ENCODE data around the gene TRAPPC3L.
A peak's percentile ranks its signal among the peaks of the same experiment; 100 is the strongest.

The TRAPPC3L gene

GRCh38 chr6:116553451-116553850 lies 8.0 kb upstream of the TRAPPC3L start, which contains the start of gene CALHM4:
CALHM4 (plus strand) TSS chr6:116553751; CDS start chr6:116553794, 43 bp downstream.
- H3K27ac Mint-ChIP-seq (ENCODE audit: low read depth), result no peak within 1 kb of the TSS
- H3K4me3 Mint-ChIP-seq, result no peak within 1 kb of the TSS
- no peak for ATAC-seq (replicated peaks; ENCODE audit: extremely low read depth, poor library complexity, severe bottlenecking)

DNA sequence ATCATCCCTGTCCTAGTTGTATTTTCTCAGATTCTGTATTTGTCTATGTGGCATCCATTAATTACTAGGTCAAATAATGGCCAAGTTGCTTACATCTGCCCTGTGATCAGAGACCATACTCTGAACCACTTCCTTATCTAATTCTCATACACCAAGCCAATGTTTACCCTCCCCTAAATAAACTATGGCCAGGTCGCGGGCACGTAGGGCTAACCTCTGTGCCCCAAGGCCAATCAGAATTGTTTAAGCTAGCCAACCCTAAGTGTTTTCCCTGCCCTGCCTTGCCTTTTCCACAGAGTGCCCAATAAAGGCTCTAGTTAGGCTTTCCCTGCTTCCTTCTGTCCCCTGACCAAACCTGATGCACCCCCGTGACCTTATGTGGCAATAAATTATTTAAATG lies 5.3 kb upstream of the TRAPPC3L start:
- H3K36me3 Mint-ChIP-seq (ENCODE audit: insufficient read depth), result no peaks in the 10 kb centered on the region
- H3K4me3 Mint-ChIP-seq, result no peak overlapping the region
- no peaks in the 10 kb centered on the region for H3K4me1 Mint-ChIP-seq
- ATAC-seq (replicated peaks; ENCODE audit: extremely low read depth, poor library complexity, severe bottlenecking) (no peak), DNase-seq (ENCODE audit: low spot score in 2 of 2) (no peak)
- H3K27ac Mint-ChIP-seq (ENCODE audit: low read depth), result no peak overlapping the region
- H3K27me3 Mint-ChIP-seq, result peaks cover 52% of the 10 kb centered on the region
- H3K9me3 Mint-ChIP-seq, result no peaks in the 10 kb centered on the region

More at GRCh38 chr6:116553451-116553850, 8.0 kb upstream of the TRAPPC3L start, which contains the start of gene CALHM4:
- Mint-ChIP-seq H3K9me3 (no peaks in the 10 kb centered on the region), H3K27me3 (peaks cover 38% of the 10 kb centered on the region), H3K4me1 (no peaks in the 10 kb centered on the region), H3K36me3 (ENCODE audit: insufficient read depth) (no peaks in the 10 kb centered on the region)
- no peak for DNase-seq (ENCODE audit: low spot score in 2 of 2)

- ATAC-seq (replicated peaks; ENCODE audit: extremely low read depth, poor library complexity, severe bottlenecking) (no peak), DNase-seq (ENCODE audit: low spot score in 2 of 2) (no peak)
- peaks cover 59% of the 10 kb centered on the region for H3K27me3 Mint-ChIP-seq
- no peak overlapping the region for H3K27ac Mint-ChIP-seq (ENCODE audit: low read depth)
- no peak overlapping the region for H3K4me3 Mint-ChIP-seq
- no peaks in the 10 kb centered on the region for H3K9me3 Mint-ChIP-seq
- no peaks in the 10 kb centered on the region for H3K4me1 Mint-ChIP-seq
- H3K36me3 Mint-ChIP-seq (ENCODE audit: insufficient read depth), result peaks cover 1% of the 10 kb centered on the region
Observed at GRCh38 chr6:116547358-116547757, 1.9 kb upstream of the TRAPPC3L start.

DNA sequence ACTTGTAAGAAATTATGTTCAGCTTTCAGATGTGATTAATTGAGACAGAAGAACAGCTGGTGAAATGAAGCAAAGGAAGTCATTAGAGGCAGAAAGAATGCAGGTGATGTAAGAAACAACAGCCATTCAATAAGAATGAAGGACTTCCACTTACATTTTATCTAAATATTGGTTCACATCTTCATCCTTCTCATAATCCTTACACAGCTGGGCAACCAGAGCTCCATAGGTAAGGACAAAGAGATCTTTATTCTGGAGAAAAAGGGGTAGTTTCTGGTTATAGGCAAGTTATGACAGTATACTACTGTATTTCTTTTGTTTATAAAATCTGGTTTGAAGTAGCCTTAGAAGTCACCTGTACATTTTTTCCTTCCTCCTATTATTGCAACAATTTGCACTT lies 2.3 kb downstream of the TRAPPC3L start:
- no peaks in the 10 kb centered on the region for H3K9me3 Mint-ChIP-seq
- no peak for DNase-seq (ENCODE audit: low spot score in 2 of 2)
- no peak overlapping the region for H3K27ac Mint-ChIP-seq (ENCODE audit: low read depth)
- H3K4me1 Mint-ChIP-seq, result no peaks in the 10 kb centered on the region
- no peak overlapping the region for H3K4me3 Mint-ChIP-seq
- peaks cover 1% of the 10 kb centered on the region for H3K36me3 Mint-ChIP-seq (ENCODE audit: insufficient read depth)
- ATAC-seq (replicated peaks; ENCODE audit: extremely low read depth, poor library complexity, severe bottlenecking), result no peak
- H3K27me3 Mint-ChIP-seq, result peaks cover 59% of the 10 kb centered on the region

- peaks cover 1% of the 10 kb centered on the region for H3K36me3 Mint-ChIP-seq (ENCODE audit: insufficient read depth)
- H3K4me3 Mint-ChIP-seq, result no peak overlapping the region
- no peaks in the 10 kb centered on the region for H3K9me3 Mint-ChIP-seq
- no peaks in the 10 kb centered on the region for H3K4me1 Mint-ChIP-seq
- no peak for ATAC-seq (replicated peaks; ENCODE audit: extremely low read depth, poor library complexity, severe bottlenecking)
- no peak overlapping the region for H3K27ac Mint-ChIP-seq (ENCODE audit: low read depth)
- H3K27me3 Mint-ChIP-seq, result peaks cover 59% of the 10 kb centered on the region
- DNase-seq (ENCODE audit: low spot score in 2 of 2), result no peak
Observed at GRCh38 chr6:116542426-116542825, 3.1 kb downstream of the TRAPPC3L start.

GRCh38 chr6:116536216-116536621 lies 9.3 kb downstream of the TRAPPC3L start:
- peaks cover 51% of the 10 kb centered on the region for H3K27me3 Mint-ChIP-seq
- ATAC-seq (replicated peaks; ENCODE audit: extremely low read depth, poor library complexity, severe bottlenecking), result no peak
- DNase-seq (ENCODE audit: low spot score in 2 of 2), result peak in 1 of 2 donors; percentile 14
- no peaks in the 10 kb centered on the region for H3K4me1 Mint-ChIP-seq
- no peaks in the 10 kb centered on the region for H3K36me3 Mint-ChIP-seq (ENCODE audit: insufficient read depth)
- no peaks in the 10 kb centered on the region for H3K9me3 Mint-ChIP-seq
- no peak overlapping the region for H3K27ac Mint-ChIP-seq (ENCODE audit: low read depth)
- H3K4me3 Mint-ChIP-seq, result no peak overlapping the region

DNA sequence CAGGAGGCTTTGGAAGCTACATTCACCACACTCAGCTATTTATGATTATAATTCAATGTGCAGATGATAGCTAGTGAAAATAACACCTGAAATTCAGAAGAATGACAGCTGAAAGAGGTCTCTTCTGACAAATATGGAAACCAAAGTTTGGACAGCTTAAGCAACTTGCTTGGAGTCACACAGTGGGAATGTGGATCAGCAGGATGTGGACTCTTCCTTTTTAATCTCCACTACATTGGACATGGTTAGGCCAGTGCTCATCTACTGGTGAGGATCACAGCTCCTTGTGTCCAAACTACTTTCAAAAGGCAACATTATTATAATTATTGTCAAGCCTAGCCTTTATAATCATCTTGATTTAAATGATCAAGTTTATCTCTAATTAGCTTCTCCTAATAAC lies 10.4 kb downstream of the TRAPPC3L start:
- Mint-ChIP-seq H3K4me3 (no peak overlapping the region), H3K36me3 (ENCODE audit: insufficient read depth) (no peaks in the 10 kb centered on the region), H3K4me1 (no peaks in the 10 kb centered on the region), H3K27me3 (peaks cover 51% of the 10 kb centered on the region), H3K9me3 (no peaks in the 10 kb centered on the region), H3K27ac (ENCODE audit: low read depth) (no peak overlapping the region)
- ATAC-seq (replicated peaks; ENCODE audit: extremely low read depth, poor library complexity, severe bottlenecking) (no peak), DNase-seq (ENCODE audit: low spot score in 2 of 2) (no peak)

GRCh38 chr6:116533233-116533957 lies 12.1 kb downstream of the TRAPPC3L start:
- Mint-ChIP-seq H3K4me3 (no peak overlapping the region), H3K27me3 (peaks cover 61% of the 10 kb centered on the region), H3K27ac (ENCODE audit: low read depth) (no peak overlapping the region), H3K4me1 (no peaks in the 10 kb centered on the region), H3K36me3 (ENCODE audit: insufficient read depth) (no peaks in the 10 kb centered on the region), H3K9me3 (no peaks in the 10 kb centered on the region)
- DNase-seq (ENCODE audit: low spot score in 2 of 2) (no peak), ATAC-seq (replicated peaks; ENCODE audit: extremely low read depth, poor library complexity, severe bottlenecking) (no peak)

DNA sequence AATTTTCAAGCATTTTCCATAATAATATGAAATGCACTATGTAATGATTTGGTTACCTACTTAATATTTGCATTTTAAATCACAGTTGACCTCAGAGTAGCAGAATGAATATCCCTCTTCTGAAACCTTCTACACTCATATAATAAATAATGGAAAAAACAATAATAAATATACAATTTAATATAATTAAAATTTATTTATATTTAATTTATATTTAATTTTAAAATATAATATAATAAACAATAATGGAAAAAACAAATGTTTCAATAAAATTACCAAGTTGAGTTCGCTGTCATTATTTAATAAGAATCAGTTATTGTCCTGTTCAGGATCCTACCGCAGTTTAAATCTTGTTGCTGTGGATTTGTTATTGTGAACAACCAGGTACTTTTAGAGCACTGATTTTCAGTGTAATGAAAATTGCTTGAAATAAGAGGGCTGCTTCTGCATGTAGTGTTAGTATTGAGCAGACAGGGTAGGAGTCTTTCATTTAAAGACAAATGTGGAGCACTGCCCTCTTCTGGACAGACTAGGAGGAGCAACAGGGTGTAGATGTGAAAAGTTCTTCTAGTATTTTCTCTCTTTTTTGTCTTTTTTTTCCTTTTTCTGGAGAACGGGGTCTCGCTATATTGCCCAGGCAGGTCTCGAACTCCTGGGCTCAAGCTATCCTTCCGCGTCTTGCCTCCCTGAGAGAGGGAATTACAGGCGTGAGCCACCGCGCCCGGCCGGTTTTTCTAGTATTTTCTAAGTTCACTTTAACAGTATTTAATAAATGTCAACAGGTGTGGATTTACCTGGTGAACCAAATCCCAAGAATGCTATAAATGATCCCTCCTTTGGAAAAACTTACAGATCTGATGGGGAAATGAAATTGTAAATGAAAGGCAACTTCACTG lies 13.6 kb downstream of the TRAPPC3L start:
- DNase-seq (ENCODE audit: low spot score in 2 of 2), result peak; percentile 41 to 49
- Mint-ChIP-seq H3K4me3 (no peak overlapping the region), H3K27ac (ENCODE audit: low read depth) (no peak overlapping the region), H3K4me1 (no peaks in the 10 kb centered on the region), H3K9me3 (no peaks in the 10 kb centered on the region), H3K36me3 (ENCODE audit: insufficient read depth) (no peaks in the 10 kb centered on the region), H3K27me3 (peaks cover 61% of the 10 kb centered on the region)
- ATAC-seq (replicated peaks; ENCODE audit: extremely low read depth, poor library complexity, severe bottlenecking), result peak; percentile 90

DNA sequence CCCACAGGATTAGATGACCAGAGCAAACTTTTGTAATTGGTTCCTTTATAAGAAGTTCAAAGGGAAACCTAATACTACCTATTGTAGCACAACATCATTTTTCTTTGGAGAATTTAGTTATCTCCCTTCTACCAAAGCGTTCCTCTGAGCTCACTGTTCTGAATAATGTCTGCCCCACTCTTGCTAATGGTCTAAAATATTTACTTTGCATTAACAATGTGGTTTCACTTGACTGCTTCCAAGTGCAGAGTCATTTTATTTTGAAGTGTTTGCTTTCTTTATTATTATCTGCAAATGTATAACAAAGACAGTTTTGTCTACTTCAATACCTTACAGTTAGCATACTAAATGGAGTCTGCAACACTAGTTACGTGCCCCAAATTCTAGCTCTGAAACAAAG lies 15.0 kb downstream of the TRAPPC3L start:
- Mint-ChIP-seq H3K27me3 (peaks cover 61% of the 10 kb centered on the region), H3K36me3 (ENCODE audit: insufficient read depth) (no peaks in the 10 kb centered on the region), H3K4me3 (no peak overlapping the region), H3K4me1 (no peaks in the 10 kb centered on the region), H3K9me3 (no peaks in the 10 kb centered on the region), H3K27ac (ENCODE audit: low read depth) (no peak overlapping the region)
- ATAC-seq (replicated peaks; ENCODE audit: extremely low read depth, poor library complexity, severe bottlenecking) (no peak), DNase-seq (ENCODE audit: low spot score in 2 of 2) (no peak)

DNA sequence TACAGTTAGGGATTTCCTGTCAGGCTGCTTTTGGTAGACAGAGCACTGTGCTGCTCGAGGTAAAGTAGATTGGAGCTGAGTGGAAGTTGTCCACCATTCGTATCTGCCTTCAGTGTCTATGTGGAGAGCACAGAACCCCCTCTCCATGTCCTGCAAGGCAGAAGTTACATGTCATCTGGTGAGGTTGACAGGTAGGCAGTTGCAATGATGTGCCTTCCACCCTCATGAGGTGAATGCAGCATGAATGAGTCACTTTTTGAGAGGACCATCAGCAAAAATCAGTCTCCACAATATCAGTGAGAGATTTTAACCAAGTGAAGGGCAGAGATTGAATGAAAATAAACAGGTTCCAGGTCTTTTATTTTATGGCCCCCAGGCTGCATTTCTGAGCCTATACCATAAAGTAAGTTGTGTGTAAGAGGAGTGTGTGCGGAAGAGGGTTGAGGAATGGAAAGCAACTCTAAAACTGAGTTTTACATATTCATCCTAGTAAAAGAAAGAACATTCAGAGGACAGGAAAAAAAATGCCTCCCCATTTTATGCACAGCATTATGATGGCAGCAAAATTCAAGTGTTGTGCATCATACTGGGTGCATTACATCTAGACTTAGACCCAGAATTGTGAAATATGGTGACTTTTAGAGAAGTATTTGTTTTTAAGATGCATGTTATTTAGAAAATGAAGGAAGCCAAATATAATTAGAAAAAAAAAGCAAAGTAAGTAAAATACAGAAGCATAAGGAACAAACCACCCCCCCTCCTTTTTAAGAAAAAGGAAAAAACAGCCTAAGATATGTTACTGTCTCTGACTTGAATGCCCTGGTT lies 15.8 kb downstream of the TRAPPC3L start:
- Mint-ChIP-seq H3K4me3 (no peak overlapping the region), H3K36me3 (ENCODE audit: insufficient read depth) (no peaks in the 10 kb centered on the region), H3K27me3 (peaks cover 61% of the 10 kb centered on the region), H3K27ac (ENCODE audit: low read depth) (no peak overlapping the region), H3K9me3 (no peaks in the 10 kb centered on the region), H3K4me1 (no peaks in the 10 kb centered on the region)
- ATAC-seq (replicated peaks; ENCODE audit: extremely low read depth, poor library complexity, severe bottlenecking), result no peak
- DNase-seq (ENCODE audit: low spot score in 2 of 2), result no peak

- Mint-ChIP-seq H3K27me3 (peaks cover 53% of the 10 kb centered on the region), H3K36me3 (ENCODE audit: insufficient read depth) (no peaks in the 10 kb centered on the region), H3K27ac (ENCODE audit: low read depth) (no peak overlapping the region), H3K4me1 (no peaks in the 10 kb centered on the region), H3K4me3 (no peak overlapping the region), H3K9me3 (no peaks in the 10 kb centered on the region)
- no peak for DNase-seq (ENCODE audit: low spot score in 2 of 2)
- no peak for ATAC-seq (replicated peaks; ENCODE audit: extremely low read depth, poor library complexity, severe bottlenecking)
Observed at GRCh38 chr6:116528780-116529179, 16.7 kb downstream of the TRAPPC3L start.
